HCT116 (cell line): ENCODE data around the gene UNC45A.

Source experiments
- EZH2 ChIP-seq: fragments of 200-600 bp; sonication (generic); IDR thresholded peaks from 2 replicates; pipeline ENCODE4 v1.6.1; 2017; ENCODE audit warnings: antibody characterized with exemption, mixed run types
- EZH2phosphoT487 ChIP-seq: fragments of 200-600 bp; IDR thresholded peaks from 2 replicates; pipeline ENCODE4 v1.6.1; 2018; ENCODE audit warnings: antibody characterized with exemption, borderline replicate concordance
- POLR2AphosphoS5 ChIP-seq: IDR thresholded peaks from 2 replicates; pipeline ENCODE4 v1.6.1; 2011; ENCODE audit warnings: mild to moderate bottlenecking, low read depth, low read length, moderate library complexity
- SIN3A ChIP-seq: IDR thresholded peaks from 2 replicates; pipeline ENCODE4 v1.6.1; 2012; ENCODE audit warnings: low read depth
- SP1 ChIP-seq: IDR thresholded peaks from 2 replicates; pipeline ENCODE4 v1.6.1; 2012; ENCODE audit warnings: low read depth
- YY1 ChIP-seq: IDR thresholded peaks from 2 replicates; pipeline ENCODE4 v1.6.1; 2011; ENCODE audit warnings: low read length, low read depth, moderate library complexity, mild to moderate bottlenecking; ENCODE audit not compliant: insufficient replicate concordance; ENCODE audit errors: extremely low read depth
- ZNF274 ChIP-seq: fragments of 200-500 bp; sonication (Bioruptor generic); IDR thresholded peaks from 2 replicates; pipeline ENCODE4 v1.6.1; 2014; ENCODE audit warnings: mild to moderate bottlenecking, low read depth, low read length, inconsistent platforms
- TF ChIP-seq, protein P1 (sequence below): IDR thresholded peaks from 2 replicates; pipeline ENCODE4 v1.6.1; 2012
- TF ChIP-seq, protein P2 (sequence below), 3 experiments: fragments of 200-600 bp in 1 of 3; sonication (generic) in 1 of 3; IDR thresholded peaks in 2 of 3; conservative IDR thresholded peaks in 1 of 3; 2 replicates each; pipeline ENCODE4 v1.5.1; 2012 to 2017; ENCODE audit warnings: low read depth in 2 of 3, low read length in 2 of 3, antibody characterized with exemption in 1 of 3, borderline replicate concordance in 1 of 3, control low read depth in 1 of 3, mild to moderate bottlenecking in 1 of 3, mixed read lengths in 1 of 3, mixed run types in 1 of 3, moderate library complexity in 1 of 3; ENCODE audit not compliant: insufficient read depth in 1 of 3
- TF ChIP-seq, protein P3 (sequence below): IDR thresholded peaks from 2 replicates; pipeline ENCODE4 v1.6.1; 2012; ENCODE audit warnings: low read depth
- TF ChIP-seq, protein P4 (sequence below): IDR thresholded peaks from 2 replicates; pipeline ENCODE4 v1.6.1; 2012

DNA sequence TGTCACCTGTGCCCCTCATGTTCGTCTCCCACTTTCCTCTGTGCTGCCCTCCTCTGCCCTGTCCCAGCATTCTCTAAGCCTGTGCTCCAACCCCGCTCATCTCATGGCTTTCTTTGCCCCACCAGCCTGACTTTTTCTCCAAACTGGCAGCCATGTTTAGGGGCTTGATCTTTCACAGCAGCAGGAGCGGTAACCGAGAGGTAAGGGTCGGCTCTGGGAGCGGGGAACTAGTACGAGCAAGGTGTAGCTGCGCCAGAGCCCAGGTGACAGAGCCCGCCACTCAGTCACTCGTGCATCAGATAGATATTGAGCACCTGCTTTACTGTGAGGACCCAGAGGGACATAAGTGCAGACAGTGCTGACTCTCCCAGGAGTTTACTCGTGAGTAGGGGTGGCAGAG lies 18.6 kb upstream of the UNC45A start:
- TF ChIP-seq ZNF274 = no peak
- no peak for TF ChIP-seq EZH2phosphoT487
- TF ChIP-seq, protein P1, sequence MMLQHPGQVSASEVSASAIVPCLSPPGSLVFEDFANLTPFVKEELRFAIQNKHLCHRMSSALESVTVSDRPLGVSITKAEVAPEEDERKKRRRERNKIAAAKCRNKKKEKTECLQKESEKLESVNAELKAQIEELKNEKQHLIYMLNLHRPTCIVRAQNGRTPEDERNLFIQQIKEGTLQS = no peak
- TF ChIP-seq EZH2 = no peak
- no peak for TF ChIP-seq YY1
- TF ChIP-seq SIN3A = no peak
- TF ChIP-seq, protein P2, sequence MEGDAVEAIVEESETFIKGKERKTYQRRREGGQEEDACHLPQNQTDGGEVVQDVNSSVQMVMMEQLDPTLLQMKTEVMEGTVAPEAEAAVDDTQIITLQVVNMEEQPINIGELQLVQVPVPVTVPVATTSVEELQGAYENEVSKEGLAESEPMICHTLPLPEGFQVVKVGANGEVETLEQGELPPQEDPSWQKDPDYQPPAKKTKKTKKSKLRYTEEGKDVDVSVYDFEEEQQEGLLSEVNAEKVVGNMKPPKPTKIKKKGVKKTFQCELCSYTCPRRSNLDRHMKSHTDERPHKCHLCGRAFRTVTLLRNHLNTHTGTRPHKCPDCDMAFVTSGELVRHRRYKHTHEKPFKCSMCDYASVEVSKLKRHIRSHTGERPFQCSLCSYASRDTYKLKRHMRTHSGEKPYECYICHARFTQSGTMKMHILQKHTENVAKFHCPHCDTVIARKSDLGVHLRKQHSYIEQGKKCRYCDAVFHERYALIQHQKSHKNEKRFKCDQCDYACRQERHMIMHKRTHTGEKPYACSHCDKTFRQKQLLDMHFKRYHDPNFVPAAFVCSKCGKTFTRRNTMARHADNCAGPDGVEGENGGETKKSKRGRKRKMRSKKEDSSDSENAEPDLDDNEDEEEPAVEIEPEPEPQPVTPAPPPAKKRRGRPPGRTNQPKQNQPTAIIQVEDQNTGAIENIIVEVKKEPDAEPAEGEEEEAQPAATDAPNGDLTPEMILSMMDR (IDR thresholded peaks at IDR 0.05 in 2 of 3, conservative IDR thresholded peaks at IDR 0.05 in 1 of 3; ENCODE audit: borderline replicate concordance in 1 of 3, insufficient read depth in 1 of 3, low read depth in 2 of 3, low read length in 2 of 3) = no peak
- TF ChIP-seq POLR2AphosphoS5 = no peak
- TF ChIP-seq, protein P3, sequence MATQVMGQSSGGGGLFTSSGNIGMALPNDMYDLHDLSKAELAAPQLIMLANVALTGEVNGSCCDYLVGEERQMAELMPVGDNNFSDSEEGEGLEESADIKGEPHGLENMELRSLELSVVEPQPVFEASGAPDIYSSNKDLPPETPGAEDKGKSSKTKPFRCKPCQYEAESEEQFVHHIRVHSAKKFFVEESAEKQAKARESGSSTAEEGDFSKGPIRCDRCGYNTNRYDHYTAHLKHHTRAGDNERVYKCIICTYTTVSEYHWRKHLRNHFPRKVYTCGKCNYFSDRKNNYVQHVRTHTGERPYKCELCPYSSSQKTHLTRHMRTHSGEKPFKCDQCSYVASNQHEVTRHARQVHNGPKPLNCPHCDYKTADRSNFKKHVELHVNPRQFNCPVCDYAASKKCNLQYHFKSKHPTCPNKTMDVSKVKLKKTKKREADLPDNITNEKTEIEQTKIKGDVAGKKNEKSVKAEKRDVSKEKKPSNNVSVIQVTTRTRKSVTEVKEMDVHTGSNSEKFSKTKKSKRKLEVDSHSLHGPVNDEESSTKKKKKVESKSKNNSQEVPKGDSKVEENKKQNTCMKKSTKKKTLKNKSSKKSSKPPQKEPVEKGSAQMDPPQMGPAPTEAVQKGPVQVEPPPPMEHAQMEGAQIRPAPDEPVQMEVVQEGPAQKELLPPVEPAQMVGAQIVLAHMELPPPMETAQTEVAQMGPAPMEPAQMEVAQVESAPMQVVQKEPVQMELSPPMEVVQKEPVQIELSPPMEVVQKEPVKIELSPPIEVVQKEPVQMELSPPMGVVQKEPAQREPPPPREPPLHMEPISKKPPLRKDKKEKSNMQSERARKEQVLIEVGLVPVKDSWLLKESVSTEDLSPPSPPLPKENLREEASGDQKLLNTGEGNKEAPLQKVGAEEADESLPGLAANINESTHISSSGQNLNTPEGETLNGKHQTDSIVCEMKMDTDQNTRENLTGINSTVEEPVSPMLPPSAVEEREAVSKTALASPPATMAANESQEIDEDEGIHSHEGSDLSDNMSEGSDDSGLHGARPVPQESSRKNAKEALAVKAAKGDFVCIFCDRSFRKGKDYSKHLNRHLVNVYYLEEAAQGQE = no peak
- TF ChIP-seq, protein P4, sequence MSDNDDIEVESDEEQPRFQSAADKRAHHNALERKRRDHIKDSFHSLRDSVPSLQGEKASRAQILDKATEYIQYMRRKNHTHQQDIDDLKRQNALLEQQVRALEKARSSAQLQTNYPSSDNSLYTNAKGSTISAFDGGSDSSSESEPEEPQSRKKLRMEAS = no peak
- TF ChIP-seq SP1 = no peak
